Psoas muscle (tissue), 8 donors: ENCODE data around the gene SPG7. TPM values are rescaled to one million over a fixed set of nuclear protein-coding genes. Genes with fewer than 3 reads are reported as not detected.

Source experiments
- ATAC-seq, 4 donors: fragments of 200-7000 bp; cut with Tn5 transposase; one replicate each; pipeline ENCODE4 v1.9.1; 2020; ENCODE audit warnings: moderate library complexity in 3 of 4, mild to moderate bottlenecking in 2 of 4
- DNase-seq, 2 donors: peaks; one replicate each; pipeline ENCODE4 v3.0.0-alpha.2; 2020
- H3K27ac ChIP-seq: fragments of 200-600 bp; one replicate; pipeline ENCODE4 v1.8.0; 2022
- H3K27me3 ChIP-seq, 3 donors: fragments of 200-600 bp in 1 of 3; one replicate each; pipeline versions ENCODE4 v1.6.1 to v1.8.0; 2013 to 2022; ENCODE audit warnings: low read length in 2 of 3, mild to moderate bottlenecking in 2 of 3, moderate library complexity in 1 of 3; ENCODE audit not compliant: insufficient read depth in 3 of 3
- H3K36me3 ChIP-seq, 2 donors: fragments of 200-600 bp in 1 of 2; one replicate each; pipeline versions ENCODE4 v1.6.1 to v1.8.0; 2013 to 2022; ENCODE audit warnings: low read depth in 1 of 2, mild to moderate bottlenecking in 1 of 2, moderate library complexity in 1 of 2; ENCODE audit not compliant: insufficient read depth in 1 of 2
- H3K4me1 ChIP-seq: fragments of 200-600 bp; one replicate; pipeline ENCODE4 v1.8.0; 2022
- H3K4me3 ChIP-seq: fragments of 200-600 bp; one replicate; pipeline ENCODE4 v1.8.0; 2022; ENCODE audit warnings: mild to moderate bottlenecking
- H3K9me3 ChIP-seq: fragments of 200-600 bp; one replicate; pipeline ENCODE4 v1.8.0; 2022
- WGBS, 3 donors: extraction: QIAGEN DNeasy Blood & Tissue Kit; methylation state at CpG; one replicate each; pipeline versions ENCODE4 v1.1.6 to v1.1.7; 2013; 5-methylcytosine and 5-hydroxymethylcytosine counted together
- intact Hi-C, 2 donors: fragments of 100-400 bp; cut with DNase I; formaldehyde crosslinking; loops; one replicate each; pipeline versions ENCODE4 v1.11.0 to v1.14.2; 2022
- polyA plus RNA-seq, 3 donors: library from polyadenylated mRNA; stranded (reverse); fragments of 200-250 nt; gene quantifications; one replicate each; pipeline ENCODE4 v1.2.3, GENCODE V29; 2013
- total RNA-seq, 4 donors: library from RNA; stranded (reverse); fragmentation: NEBNext Ultra II Directional in 2 of 4; extraction: Animal tissue kit (Norgen Biotek cat#: 25700) in 2 of 4; gene quantifications; one replicate each; pipeline versions ENCODE4 v1.2.1 to v1.2.4, GENCODE V29; 2021 to 2023
- TF ChIP-seq, protein P1 (sequence below): fragments of 200-600 bp; IDR thresholded peaks from one replicate; pipeline ENCODE4 v1.8.0; 2022; ENCODE audit warnings: antibody characterized with exemption
- donor health status: healthy with polysubstance abuse.
- donor health status: DM: no; HTN: no; CAD: no; lungs with moderate emphysema.
- donor health status: Bipolar disorder and iron deficiency.
- donor health status: healthy.
- donor health status: DM: yes; HTN: yes; CAD: no.
- donor health status: DM: no; HTN: no; CAD: no.
- donor health status: DM: no; HTN: no; CAD: no.
- donor health status: DM: yes; HTN: yes; CAD: no.

SPG7 gene
- total and polyA plus RNA-seq, 7 donors: 57.5 to 95.3 (median 86.8) TPM

DNA sequence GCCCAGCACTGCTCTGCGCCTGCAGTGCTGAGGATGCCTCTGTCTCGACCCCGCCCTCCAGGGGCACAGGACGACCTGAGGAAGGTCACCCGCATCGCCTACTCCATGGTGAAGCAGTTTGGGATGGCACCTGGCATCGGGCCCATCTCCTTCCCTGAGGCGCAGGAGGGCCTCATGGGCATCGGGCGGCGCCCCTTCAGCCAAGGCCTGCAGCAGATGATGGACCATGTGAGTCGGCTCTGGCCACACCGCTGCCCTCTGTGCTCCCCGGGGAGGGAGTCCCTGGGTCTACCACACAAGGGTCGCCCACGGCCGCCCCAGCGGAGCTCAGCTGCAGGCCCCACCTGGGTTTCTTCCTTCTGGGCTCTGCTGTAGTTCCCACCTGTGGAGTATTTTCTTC is 45.5 kb downstream of the SPG7 start:
- 88 to 91% (median 91%) methylated on average over 18 of the region's 18 CpGs for WGBS, 3 donors
- no peak overlapping the region for H3K4me3 ChIP-seq
- no peak for DNase-seq

DNA sequence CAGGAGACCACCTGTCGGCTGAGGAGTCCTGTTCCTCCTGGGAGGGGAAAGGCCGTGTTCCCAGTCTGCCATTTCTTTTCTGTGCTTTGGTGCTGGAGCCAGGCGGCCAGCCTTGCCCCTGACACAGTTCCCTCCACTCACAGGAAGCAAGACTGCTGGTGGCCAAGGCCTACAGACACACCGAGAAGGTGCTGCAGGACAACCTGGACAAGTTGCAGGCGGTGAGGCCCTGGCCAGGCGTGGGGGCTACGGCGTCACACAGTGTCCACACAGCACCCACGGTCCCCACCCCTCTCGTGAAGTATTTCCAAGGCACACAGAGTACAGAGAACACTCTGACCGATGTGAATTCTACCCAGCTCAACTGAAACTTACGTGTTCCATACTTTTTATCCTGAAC is 46.1 kb downstream of the SPG7 start:
- H3K4me1 ChIP-seq: peaks cover 8% of the 10 kb centered on the region
- 90 to 92% (median 91%) methylated on average over 12 of the region's 12 CpGs for WGBS, 3 donors
- no peak overlapping the region for H3K4me3 ChIP-seq
- no peak for ATAC-seq
- H3K36me3 ChIP-seq: peaks cover 11 to 84% of the 10 kb centered on the region in 2 donors
- H3K27me3 ChIP-seq: no peaks in the 10 kb centered on the region
- no peaks in the 10 kb centered on the region for H3K9me3 ChIP-seq
- intact Hi-C loops: no loop called here
- TF ChIP-seq, protein P1, sequence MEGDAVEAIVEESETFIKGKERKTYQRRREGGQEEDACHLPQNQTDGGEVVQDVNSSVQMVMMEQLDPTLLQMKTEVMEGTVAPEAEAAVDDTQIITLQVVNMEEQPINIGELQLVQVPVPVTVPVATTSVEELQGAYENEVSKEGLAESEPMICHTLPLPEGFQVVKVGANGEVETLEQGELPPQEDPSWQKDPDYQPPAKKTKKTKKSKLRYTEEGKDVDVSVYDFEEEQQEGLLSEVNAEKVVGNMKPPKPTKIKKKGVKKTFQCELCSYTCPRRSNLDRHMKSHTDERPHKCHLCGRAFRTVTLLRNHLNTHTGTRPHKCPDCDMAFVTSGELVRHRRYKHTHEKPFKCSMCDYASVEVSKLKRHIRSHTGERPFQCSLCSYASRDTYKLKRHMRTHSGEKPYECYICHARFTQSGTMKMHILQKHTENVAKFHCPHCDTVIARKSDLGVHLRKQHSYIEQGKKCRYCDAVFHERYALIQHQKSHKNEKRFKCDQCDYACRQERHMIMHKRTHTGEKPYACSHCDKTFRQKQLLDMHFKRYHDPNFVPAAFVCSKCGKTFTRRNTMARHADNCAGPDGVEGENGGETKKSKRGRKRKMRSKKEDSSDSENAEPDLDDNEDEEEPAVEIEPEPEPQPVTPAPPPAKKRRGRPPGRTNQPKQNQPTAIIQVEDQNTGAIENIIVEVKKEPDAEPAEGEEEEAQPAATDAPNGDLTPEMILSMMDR: no peak
- no peak for DNase-seq
- no peak overlapping the region for H3K27ac ChIP-seq

More for the DNA sequence above, 45.5 kb downstream of the SPG7 start:
- Histone ChIP-seq H3K9me3 (no peaks in the 10 kb centered on the region), H3K27ac (no peak overlapping the region), H3K4me1 (peaks cover 2% of the 10 kb centered on the region), H3K27me3 (no peaks in the 10 kb centered on the region), H3K36me3 (peaks cover 13 to 90% of the 10 kb centered on the region in 2 donors)
- no peak for ATAC-seq
- TF ChIP-seq, protein P1: no peak
- intact Hi-C loops: no loop called here

DNA sequence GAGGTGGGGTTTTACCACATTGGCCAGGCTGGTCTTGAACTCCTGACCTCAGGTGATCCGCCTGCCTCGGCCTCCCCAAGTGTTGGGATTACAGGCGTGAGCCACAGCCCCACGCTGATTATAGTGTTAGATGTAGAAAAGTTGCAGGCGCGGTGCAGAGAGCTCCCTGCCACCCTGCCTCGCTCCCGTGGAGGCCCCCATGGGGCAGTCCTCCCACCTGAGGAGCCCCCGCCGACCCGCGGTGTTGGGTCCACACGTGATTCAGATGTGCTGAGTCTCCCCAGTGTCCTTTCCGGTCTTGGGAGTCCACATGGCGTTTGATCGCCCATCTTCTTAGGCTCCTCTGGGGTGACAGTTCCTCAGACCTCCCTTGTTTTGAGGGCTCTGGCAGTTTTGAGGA is 47.1 kb downstream of the SPG7 start:
- Histone ChIP-seq H3K27me3 (no peaks in the 10 kb centered on the region), H3K36me3 (peaks cover 11 to 75% of the 10 kb centered on the region in 2 donors), H3K9me3 (no peaks in the 10 kb centered on the region), H3K4me3 (no peak overlapping the region), H3K4me1 (peaks cover 14% of the 10 kb centered on the region), H3K27ac (no peak overlapping the region)
- ATAC-seq (no peak), DNase-seq (no peak)
- 92 to 95% (median 94%) methylated on average over 16 of the region's 16 CpGs for WGBS, 3 donors
- TF ChIP-seq, protein P1: no peak
- intact Hi-C loops: loop anchor here (5.0 kb wide), 1 partner anchor 223 kb away; no protein-coding TSS in a partner anchor

DNA sequence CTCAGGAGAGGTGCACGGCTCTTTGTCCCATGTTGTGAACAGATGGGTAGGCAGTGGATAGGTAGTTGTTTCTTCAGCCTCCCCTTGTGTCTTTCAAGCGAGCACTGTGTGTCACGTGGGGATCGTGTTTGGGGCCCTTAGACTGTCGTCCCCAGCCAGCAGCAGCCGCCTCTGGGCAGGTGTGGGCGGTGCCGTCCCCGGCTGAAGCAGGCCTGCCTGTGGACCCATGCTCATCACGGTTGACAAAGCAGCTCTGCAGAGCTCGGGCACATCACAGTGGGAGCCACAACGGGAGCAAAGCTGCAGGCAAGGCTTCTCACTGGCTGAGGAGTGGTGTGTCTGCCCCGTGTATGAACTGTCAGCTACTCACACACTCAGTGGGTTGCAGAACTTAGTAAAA is 47.6 kb downstream of the SPG7 start:
- H3K9me3 ChIP-seq: no peaks in the 10 kb centered on the region
- peaks cover 14% of the 10 kb centered on the region for H3K4me1 ChIP-seq
- peaks cover 11 to 70% of the 10 kb centered on the region in 2 donors for H3K36me3 ChIP-seq
- ATAC-seq: no peak
- TF ChIP-seq, protein P1: no peak
- intact Hi-C loops: loop anchor here (5.0 kb wide), 1 partner anchor 223 kb away; no protein-coding TSS in a partner anchor
- no peak overlapping the region for H3K4me3 ChIP-seq
- DNase-seq: no peak
- H3K27ac ChIP-seq: no peak overlapping the region
- H3K27me3 ChIP-seq: no peaks in the 10 kb centered on the region
- 88 to 89% (median 89%) methylated on average over 13 of the region's 13 CpGs for WGBS, 3 donors
